HL-60/S4 treated with retinoic acid at 250 ng/mL for 4 days and 3 days (cell line): ENCODE measurements around the gene SERPINA9.
"Not testable (repeated sequence)": the region's sequence is repeated elsewhere in the genome, so short reads cannot be mapped to it uniquely, and the experiment has no call there.

Experiments used
- in situ Hi-C: fragments of 300-500 bp; cut with MboI; formaldehyde crosslinking; loops from 2 replicates; pipeline ENCODE4 v1.7.0; 2022; ENCODE audit warnings: low sequenced_read_pairs

SERPINA9 gene, protein sequence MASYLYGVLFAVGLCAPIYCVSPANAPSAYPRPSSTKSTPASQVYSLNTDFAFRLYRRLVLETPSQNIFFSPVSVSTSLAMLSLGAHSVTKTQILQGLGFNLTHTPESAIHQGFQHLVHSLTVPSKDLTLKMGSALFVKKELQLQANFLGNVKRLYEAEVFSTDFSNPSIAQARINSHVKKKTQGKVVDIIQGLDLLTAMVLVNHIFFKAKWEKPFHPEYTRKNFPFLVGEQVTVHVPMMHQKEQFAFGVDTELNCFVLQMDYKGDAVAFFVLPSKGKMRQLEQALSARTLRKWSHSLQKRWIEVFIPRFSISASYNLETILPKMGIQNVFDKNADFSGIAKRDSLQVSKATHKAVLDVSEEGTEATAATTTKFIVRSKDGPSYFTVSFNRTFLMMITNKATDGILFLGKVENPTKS

GRCh38 chr14:94476023-94476422 is at the start of gene SERPINA9:
SERPINA9 (minus strand) TSS chr14:94476197; CDS start chr14:94469840, 6,357 bp downstream.
- in situ Hi-C loops: no loop called here

GRCh38 chr14:94524093-94524492 is 48.1 kb upstream of the SERPINA9 start:
- in situ Hi-C loops: no loop called here

GRCh38 chr14:94523265-94523664 is 47.3 kb upstream of the SERPINA9 start:
- in situ Hi-C loops: no loop called here

DNA sequence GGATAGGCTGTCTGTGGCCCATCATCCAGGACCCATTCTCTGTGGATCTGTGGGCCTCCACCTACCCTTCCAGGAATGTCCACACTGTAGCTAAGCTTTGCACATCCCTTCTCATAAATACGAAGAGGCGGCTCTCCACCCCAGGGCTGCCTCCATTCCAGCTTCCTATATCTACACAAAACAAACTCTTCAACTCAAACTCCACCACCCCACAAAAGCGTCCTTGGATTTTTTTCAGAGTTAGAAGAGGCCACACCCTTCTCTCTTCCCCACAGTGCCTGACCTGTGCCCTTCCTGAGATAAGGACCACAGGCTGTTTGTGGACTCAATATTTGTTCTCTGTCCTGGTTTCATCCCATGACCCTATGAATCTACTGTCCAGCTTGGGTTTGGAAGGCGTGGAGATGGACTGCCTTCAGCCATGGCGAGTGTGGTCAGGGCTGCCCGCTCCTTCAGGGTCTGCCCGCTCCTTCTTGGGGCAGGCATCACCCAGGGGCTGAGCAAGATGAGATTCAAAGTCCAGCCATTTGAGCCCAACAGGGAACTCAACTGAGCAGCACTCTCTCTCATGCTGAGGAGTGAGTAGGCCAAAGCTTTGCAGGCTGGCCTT is 46.2 kb upstream of the SERPINA9 start:
- in situ Hi-C loops: no loop called here

GRCh38 chr14:94521375-94522114 is 45.5 kb upstream of the SERPINA9 start:
- in situ Hi-C loops: no loop called here

GRCh38 chr14:94517641-94518257 is 41.8 kb upstream of the SERPINA9 start:
- in situ Hi-C loops: no loop called here

GRCh38 chr14:94517248-94517640 is 41.2 kb upstream of the SERPINA9 start:
- in situ Hi-C loops: no loop called here

GRCh38 chr14:94515856-94516255 is 39.9 kb upstream of the SERPINA9 start:
- in situ Hi-C loops: no loop called here

DNA sequence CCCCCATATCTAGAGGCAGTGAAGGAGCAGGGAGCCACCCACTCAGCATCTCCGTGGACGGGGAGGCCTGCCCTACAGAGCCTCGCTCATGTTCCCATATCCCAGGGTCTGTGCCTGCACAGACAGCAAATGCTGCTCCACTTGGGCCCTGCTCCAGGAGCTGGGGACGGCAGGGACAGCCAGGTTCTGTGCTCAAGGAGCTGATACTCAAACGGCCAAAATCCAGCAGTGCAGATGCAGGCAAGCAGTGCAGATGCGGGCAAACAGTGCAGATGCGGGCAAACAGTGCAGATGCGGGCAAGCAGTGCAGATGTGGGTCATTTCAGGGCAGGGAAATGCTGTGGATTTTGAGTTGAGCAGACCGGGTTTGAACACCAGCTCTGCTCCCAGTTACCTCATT is 39.4 kb upstream of the SERPINA9 start:
- in situ Hi-C loops: no loop called here

DNA sequence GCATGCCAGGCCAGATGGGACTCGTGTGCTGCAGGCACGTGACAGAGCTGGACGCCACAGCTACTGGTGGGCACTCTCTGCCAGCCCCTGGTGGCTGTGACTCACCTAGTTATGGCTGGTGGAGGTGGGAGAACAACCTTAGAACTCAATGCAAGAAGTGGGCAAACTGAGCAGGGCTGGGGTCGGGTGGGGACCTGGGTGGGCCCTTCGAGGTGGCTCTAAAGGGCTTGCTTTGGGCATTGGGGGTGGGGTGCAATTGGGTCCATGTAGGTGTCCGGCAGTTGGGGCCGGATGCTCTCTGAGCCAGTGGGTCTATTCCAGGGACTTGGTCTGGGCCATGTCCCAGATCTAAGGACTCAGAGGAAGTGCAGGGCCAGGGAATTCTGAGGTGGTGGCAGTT is 38.4 kb upstream of the SERPINA9 start:
- in situ Hi-C loops: no loop called here

- in situ Hi-C loops: not testable (repeated sequence)
These were observed 34.5 kb upstream of the SERPINA9 start for GRCh38 chr14:94510481-94510880.

- in situ Hi-C loops: no loop called here
These were observed 33.4 kb upstream of the SERPINA9 start, which contains the start of gene SERPINA12 for GRCh38 chr14:94509356-94509755. SERPINA12 (minus strand) TSS chr14:94509469; CDS start chr14:94498397, 11,072 bp downstream.

- in situ Hi-C loops: no loop called here
These were observed 29.6 kb upstream of the SERPINA9 start for GRCh38 chr14:94505641-94506040.

DNA sequence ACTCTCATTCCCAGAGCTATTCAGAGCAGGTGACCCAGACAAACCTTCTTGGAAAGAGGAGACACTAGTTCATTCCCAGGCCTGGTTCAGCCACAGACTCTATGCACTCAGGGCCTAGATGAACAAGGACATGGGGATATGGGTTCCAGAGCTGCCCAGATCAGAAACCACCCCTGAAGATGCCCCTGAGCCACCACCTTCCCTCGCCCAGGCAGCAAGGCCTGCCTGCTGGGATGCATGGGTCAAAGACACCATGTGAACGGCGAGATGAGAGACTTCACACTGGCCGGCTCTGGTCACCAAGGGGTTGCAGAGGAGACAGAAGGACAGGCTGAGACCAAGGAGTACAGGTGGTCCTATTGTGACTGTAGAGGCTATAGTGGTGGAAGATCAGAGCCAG is 29.2 kb upstream of the SERPINA9 start:
- in situ Hi-C loops: no loop called here

- in situ Hi-C loops: no loop called here
These were observed 25.9 kb upstream of the SERPINA9 start for GRCh38 chr14:94501588-94502516.

DNA sequence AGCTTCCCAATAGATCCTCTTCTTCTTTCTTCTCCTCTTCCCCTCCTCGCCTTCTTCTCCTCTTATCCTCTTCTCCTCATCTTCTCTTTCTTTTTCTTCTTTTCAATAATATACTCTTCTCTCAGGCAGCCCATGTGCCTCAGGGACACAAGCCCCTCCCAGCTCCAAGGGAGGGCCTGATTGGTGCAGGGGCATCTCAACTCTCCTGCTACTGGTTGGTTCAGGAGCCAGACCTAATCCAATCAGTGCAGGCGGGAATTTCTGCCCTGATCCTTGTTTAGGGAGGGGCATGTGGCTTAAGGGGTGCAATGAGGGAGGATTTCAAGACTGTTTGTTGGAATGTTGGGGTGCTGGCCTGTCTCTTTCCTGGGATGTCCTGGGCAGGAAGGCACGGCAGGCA is 24.3 kb upstream of the SERPINA9 start:
- in situ Hi-C loops: no loop called here

GRCh38 chr14:94499673-94500072 is 23.7 kb upstream of the SERPINA9 start:
- in situ Hi-C loops: no loop called here

DNA sequence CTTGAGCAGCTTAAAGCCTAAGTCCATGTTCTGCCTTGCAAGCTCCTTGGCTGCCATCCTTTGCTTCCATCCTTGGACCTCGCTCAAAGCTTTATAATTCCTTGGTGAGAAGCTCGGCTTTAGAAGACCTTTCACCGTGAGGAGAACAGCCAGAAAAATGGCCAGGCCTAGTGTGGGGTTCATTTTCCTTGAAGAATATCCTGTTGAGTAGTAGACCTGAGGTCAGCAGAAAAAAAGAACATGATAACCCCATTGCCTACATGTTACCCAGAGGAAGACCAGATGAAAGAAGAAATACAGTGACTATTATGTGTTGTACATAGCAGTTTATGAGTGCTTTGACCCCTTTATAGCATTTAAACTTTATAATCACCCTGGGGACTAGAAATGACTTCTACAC is 22.2 kb upstream of the SERPINA9 start:
- in situ Hi-C loops: no loop called here

- in situ Hi-C loops: no loop called here
These were observed 18.1 kb upstream of the SERPINA9 start for GRCh38 chr14:94494085-94494484.

GRCh38 chr14:94491511-94491910 is 15.5 kb upstream of the SERPINA9 start:
- in situ Hi-C loops: no loop called here
